Measurements from ENCODE around the gene TRPV6.

Gene TRPV6

DNA sequence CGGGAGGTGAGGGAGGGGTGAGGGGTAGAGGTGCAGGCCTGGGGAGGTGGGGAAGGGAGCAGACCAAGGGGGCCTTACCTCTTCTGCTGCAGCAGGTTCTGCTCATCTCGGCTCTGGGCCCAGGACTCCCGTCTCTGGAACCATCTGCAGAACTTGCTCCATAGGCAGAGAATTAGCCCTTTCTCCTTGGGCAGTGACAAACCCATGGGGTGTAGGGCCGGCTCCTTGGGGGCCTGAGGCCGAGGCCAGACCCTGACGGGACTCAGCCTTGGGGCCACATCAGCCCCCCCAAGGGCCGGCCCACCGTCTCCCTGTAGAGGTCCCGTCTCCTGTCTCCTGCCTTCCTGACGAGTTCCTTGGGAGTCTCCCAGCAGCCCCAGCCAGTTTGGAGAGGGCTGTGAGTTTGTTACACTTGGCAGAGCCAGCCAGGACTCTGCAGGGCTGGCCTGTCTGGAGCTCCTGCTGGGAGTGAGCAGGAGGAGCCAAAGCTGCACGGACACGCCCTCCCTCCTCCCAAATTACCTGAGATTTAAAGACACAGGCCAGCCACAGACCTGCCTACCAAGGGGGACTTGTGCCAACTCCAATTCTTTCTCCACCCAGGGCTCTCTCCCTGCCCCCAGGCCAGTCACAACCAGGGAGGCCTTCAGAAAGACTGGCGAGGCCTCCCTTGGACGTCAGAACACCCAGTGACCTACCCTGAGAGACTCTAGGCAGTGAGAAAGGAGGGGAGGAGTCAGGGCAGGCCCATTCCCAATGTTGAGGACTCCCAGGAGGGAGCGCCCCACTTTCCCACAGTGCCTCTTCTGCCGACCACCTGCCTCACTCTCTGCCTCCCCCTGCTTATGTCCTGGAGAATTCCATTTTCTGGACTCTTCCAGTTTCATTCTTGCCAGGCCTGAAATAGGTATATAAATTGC is at the start of gene TRPV6:
TSS of gene TRPV6 (minus strand) at position 435 of the 920 bp plus-strand sequence.
- Histone ChIP-seq H3K27me3 (ENCODE audit: insufficient read depth, low read depth) (no peaks in the 10 kb centered on the region), H3K79me2 (ENCODE audit: insufficient read depth, low read depth) (no peaks in the 10 kb centered on the region), H3K4me3 (IDR thresholded peaks at IDR 0.05; ENCODE audit: insufficient read depth, low read depth, low read length) (no peak within 1 kb of the TSS), H3K27ac (no peak within 1 kb of the TSS), H2AFZ (ENCODE audit: low read depth) (no peak within 1 kb of the TSS), H4K20me1 (ENCODE audit: insufficient read depth) (no peaks in the 10 kb centered on the region), H3K9ac (no peak within 1 kb of the TSS), H3K36me3 (ENCODE audit: insufficient read depth) (no peaks in the 10 kb centered on the region), H3K4me2 (no peak within 1 kb of the TSS), H3K4me1 (ENCODE audit: low read depth, poor library complexity, severe bottlenecking) (no peaks in the 10 kb centered on the region)
- TF ChIP-seq, protein P1, sequence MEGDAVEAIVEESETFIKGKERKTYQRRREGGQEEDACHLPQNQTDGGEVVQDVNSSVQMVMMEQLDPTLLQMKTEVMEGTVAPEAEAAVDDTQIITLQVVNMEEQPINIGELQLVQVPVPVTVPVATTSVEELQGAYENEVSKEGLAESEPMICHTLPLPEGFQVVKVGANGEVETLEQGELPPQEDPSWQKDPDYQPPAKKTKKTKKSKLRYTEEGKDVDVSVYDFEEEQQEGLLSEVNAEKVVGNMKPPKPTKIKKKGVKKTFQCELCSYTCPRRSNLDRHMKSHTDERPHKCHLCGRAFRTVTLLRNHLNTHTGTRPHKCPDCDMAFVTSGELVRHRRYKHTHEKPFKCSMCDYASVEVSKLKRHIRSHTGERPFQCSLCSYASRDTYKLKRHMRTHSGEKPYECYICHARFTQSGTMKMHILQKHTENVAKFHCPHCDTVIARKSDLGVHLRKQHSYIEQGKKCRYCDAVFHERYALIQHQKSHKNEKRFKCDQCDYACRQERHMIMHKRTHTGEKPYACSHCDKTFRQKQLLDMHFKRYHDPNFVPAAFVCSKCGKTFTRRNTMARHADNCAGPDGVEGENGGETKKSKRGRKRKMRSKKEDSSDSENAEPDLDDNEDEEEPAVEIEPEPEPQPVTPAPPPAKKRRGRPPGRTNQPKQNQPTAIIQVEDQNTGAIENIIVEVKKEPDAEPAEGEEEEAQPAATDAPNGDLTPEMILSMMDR (conservative IDR thresholded peaks at IDR 0.05; ENCODE audit: low read depth, low read length), result no peak

DNA sequence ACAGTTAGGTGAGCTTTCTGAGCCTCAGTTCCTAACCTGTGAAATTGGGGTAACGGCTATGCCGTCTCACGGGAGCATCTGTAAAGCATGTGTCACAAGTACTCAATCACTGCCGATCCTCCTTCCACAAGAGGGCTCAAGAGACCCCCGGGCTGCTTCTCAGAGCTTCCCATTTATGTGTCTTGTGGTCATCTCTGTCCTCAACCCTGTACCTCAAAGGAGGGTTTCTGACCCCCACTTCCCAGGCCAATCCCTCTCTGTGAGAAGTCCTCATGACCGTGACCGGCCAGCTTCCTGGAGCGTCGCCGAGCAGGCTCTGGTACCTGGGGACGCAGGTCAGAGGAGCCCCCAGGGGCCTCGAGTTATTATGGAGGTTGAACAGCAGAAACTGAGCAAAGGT is 48.5 kb upstream of the TRPV6 start:
- Histone ChIP-seq H3K79me2 (ENCODE audit: insufficient read depth, low read depth) (no peaks in the 10 kb centered on the region), H3K27me3 (ENCODE audit: insufficient read depth, low read depth) (no peaks in the 10 kb centered on the region), H3K4me3 (IDR thresholded peaks at IDR 0.05; ENCODE audit: insufficient read depth, low read depth, low read length) (no peak overlapping the region), H3K36me3 (ENCODE audit: insufficient read depth) (no peaks in the 10 kb centered on the region), H4K20me1 (ENCODE audit: insufficient read depth) (no peaks in the 10 kb centered on the region), H3K27ac (no peak overlapping the region), H3K4me1 (ENCODE audit: low read depth, poor library complexity, severe bottlenecking) (no peaks in the 10 kb centered on the region), H3K4me2 (no peak overlapping the region), H2AFZ (ENCODE audit: low read depth) (no peak overlapping the region), H3K9ac (no peak overlapping the region)
- TF ChIP-seq, protein P1 (conservative IDR thresholded peaks at IDR 0.05; ENCODE audit: low read depth, low read length), result no peak

DNA sequence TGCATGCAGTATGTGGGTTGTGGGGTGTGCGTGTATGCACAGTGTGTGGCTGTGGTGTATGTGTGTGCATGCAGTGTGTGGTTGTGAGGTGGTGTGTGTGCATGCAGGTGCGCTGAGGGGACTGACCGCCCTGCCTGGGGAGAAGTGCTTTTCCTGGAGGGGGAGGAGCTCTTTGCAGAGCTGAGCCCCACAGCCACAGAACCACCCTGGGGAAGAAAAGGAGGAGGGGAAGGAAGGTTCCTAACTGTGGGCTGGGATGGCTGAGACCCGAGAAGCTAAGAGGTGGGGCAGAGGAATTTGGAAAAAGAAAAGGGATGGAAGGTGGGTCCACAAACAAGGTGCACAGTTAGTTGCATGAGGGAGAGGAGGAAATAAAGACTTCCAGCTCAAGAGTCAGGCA is 48.1 kb upstream of the TRPV6 start, which contains the start of gene TRPV5:
TSS of gene TRPV5 (minus strand) at position 123 of the 400 bp plus-strand sequence. CDS start 287 bp downstream, outside the sequence.
- Histone ChIP-seq H3K27me3 (ENCODE audit: insufficient read depth, low read depth) (no peaks in the 10 kb centered on the region), H3K4me2 (no peak within 1 kb of the TSS), H3K9ac (no peak within 1 kb of the TSS), H3K36me3 (ENCODE audit: insufficient read depth) (no peaks in the 10 kb centered on the region), H2AFZ (ENCODE audit: low read depth) (no peak within 1 kb of the TSS), H3K4me1 (ENCODE audit: low read depth, poor library complexity, severe bottlenecking) (no peaks in the 10 kb centered on the region), H4K20me1 (ENCODE audit: insufficient read depth) (no peaks in the 10 kb centered on the region), H3K79me2 (ENCODE audit: insufficient read depth, low read depth) (no peaks in the 10 kb centered on the region), H3K4me3 (IDR thresholded peaks at IDR 0.05; ENCODE audit: insufficient read depth, low read depth, low read length) (no peak within 1 kb of the TSS), H3K27ac (no peak within 1 kb of the TSS)
- TF ChIP-seq, protein P1 (conservative IDR thresholded peaks at IDR 0.05; ENCODE audit: low read depth, low read length), result no peak

GRCh38 chr7:142933092-142933475 is 47.5 kb upstream of the TRPV6 start:
- Histone ChIP-seq H3K27ac (no peak overlapping the region), H3K4me1 (ENCODE audit: low read depth, poor library complexity, severe bottlenecking) (no peaks in the 10 kb centered on the region), H3K36me3 (ENCODE audit: insufficient read depth) (no peaks in the 10 kb centered on the region), H4K20me1 (ENCODE audit: insufficient read depth) (no peaks in the 10 kb centered on the region), H3K79me2 (ENCODE audit: insufficient read depth, low read depth) (no peaks in the 10 kb centered on the region), H3K4me2 (no peak overlapping the region), H3K27me3 (ENCODE audit: insufficient read depth, low read depth) (no peaks in the 10 kb centered on the region), H3K4me3 (IDR thresholded peaks at IDR 0.05; ENCODE audit: insufficient read depth, low read depth, low read length) (no peak overlapping the region), H2AFZ (ENCODE audit: low read depth) (no peak overlapping the region), H3K9ac (no peak overlapping the region)
- TF ChIP-seq, protein P1 (conservative IDR thresholded peaks at IDR 0.05; ENCODE audit: low read depth, low read length), result no peak

All from KMS-11 (cell line).